ENCODE data around the gene DOC2A.
A peak's percentile ranks its signal among the peaks of the same experiment; 100 is the strongest.

GRCh38 chr16:29995911-29996765 lies 14.7 kb downstream of the DOC2A start, which contains the start of gene INO80E:
- TF ChIP-seq CTCF (IDR thresholded peaks at IDR 0.05), result no peak
- TF ChIP-seq POLR2AphosphoS5 (IDR thresholded peaks at IDR 0.05; ENCODE audit: insufficient read depth in 1 of 2, low read depth in 1 of 2), result peak; percentile 86 to 94
